ELR (cell line): Measurements from ENCODE around the gene C2CD4D.

Experiments
- DNase-seq: peaks from one replicate; pipeline ENCODE4 v3.0.0-alpha.2; 2015; ENCODE audit warnings: low read depth

The C2CD4D gene

GRCh38 chr1:151814971-151815545 is 24.6 kb downstream of the C2CD4D start:
- no peak for DNase-seq

- DNase-seq: no peak
These were observed 25.2 kb downstream of the C2CD4D start for GRCh38 chr1:151814426-151814825.

GRCh38 chr1:151813271-151813977 is 26.2 kb downstream of the C2CD4D start:
- DNase-seq: no peak

DNA sequence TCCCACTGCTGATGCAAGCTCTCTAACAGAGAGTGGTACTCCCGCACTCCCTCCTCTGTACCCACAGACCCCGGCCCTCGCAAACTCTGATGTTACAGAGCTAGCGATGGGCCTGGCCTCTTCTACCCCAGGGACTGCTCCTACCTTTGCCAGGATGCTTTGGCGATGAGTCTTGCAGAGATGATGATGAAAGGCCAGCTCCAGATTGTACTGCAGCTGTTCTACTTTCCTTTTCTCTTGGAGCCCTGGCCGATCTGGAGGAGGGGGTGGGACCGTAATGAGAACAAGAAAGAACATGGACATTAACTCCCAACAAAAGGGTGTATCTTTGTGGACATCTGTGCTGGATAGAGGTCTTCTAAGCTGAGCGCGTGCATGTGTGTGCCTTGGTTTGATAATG is 28.4 kb downstream of the C2CD4D start:
- DNase-seq: no peak

DNA sequence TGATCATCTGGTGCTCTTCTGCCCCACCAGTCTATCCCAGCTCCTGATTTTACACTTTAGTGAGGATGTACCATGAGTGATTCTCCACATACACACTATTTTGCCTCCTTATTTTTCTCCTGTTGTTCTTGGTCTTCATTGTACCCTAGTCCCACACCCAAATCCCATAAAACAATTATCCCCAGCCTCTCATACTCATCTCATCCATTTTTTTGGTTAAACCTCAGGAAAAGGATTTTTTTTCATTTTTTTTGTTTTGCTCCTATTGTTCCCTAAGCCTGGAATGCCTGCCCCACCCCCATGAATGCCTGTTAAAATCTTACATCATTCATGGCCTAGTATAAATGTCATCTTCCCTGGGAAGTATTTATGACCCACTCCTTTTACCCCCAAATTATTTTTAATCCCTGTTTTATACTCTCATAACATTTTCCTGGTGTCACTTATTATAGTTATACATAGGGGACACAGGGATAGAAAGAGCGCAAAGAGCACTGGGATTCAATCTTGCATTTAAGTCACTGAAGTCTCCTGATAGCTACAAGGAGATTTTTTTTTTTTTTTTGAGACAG is 29.5 kb downstream of the C2CD4D start:
- DNase-seq: no peak

DNA sequence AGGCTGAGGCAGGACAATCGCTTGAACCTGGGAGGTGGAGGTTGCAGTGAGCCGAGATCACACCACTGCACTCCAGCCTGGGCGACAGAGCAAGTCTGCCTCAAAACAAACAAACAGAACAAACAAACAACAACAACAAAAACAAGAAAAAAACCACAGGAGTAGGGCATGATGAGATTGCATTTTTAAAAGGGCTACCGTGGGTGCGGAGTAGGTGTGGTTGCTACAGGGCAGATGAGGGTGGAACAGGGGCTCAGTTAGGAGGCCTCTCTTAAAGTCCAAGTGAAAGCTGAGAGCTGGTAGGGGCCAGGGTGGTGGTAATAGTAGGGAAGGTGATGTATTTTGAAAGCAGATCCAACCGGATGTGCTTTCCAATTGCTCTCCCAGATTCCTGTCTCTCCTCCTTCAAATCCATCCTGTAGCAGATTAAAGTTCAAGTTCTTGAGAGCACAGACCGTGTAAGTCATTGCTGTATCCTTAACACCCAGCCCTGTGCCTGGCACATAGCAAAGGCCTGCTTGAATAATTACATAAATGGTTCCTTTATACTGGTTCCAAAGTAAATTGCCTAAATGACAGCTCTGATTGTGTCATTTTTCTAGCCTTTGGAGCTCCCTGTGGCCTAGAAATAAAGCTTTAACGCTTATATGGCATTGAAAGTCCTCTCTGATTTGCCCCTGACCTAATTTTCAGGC is 30.2 kb downstream of the C2CD4D start:
- no peak for DNase-seq

DNA sequence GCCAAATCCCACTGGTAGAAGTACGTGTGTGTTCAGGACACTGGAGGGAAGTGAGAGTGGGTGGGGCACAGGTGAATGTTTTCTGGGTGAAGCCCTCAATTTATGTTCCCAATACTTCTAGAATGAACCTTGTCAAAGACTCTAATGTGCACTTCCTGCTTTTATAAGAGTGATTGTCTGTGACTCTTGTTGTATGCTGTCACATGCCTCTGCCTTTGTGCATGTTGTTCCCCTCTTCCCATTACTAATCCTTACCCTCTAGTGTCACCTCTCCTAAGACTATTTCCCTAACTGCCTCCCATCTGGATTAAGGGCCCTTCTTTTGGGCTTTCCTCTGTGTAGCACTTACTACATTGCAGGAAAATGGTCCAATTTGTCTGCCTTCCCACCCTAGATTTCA is 31.9 kb downstream of the C2CD4D start:
- no peak for DNase-seq

DNA sequence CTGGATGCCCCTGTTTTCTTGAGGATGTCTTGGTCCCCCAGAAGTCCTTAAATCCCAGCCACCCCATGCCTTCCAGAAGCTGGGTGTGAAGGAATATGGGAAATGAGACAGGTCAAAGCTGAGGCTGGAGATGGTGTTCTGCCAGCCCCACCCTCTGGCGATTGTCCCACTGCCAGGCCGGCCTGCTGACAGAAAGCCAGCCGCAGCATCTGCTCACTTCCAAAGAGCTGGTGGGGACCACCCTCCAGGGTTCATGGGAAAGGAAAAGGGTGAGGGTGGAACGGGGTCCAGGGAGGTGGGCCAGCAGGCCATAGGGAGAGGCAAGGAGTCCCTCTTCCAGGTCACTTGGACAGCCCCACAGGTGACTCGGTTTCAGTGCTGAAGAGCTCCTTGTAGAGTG is 32.5 kb downstream of the C2CD4D start:
- DNase-seq: no peak

- no peak for DNase-seq
These were observed 33.5 kb downstream of the C2CD4D start for GRCh38 chr1:151806170-151806569.

DNA sequence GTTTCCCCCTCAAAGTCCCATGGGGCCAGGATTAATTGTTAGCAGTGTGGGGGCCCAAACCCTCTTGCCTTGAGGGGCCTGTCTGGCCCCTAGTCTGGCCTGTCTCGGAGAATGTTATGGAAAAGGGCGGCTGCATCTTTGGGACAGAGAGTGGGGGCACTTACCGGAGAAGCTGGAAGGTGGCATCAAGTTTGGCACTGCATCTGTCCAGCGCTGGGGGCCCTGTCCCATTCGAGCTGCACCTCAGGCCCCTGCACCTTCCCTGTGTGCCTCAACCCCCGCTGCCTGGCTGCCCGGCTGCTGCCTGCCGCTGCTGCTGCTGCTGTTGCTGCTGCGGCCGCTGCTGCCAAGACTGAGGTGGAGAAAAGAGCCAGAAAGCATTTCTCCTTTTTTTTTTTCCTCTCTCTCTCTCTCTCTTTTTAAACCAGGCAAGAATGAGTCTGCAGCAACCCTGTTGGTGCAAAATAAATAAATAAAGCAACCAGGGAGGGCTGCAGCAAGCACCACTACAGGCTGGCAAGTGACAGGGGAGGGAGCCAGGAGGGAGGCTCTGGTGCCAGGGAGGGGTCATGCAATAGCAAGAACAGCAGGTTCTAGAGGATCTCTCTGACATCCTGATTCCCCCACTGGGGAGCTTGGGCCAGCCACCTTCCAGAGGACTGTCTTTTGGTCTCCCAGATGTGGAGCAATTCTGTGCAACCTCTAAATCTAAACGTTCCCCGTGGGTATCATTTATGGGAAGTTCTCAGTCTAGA is 34.4 kb downstream of the C2CD4D start, which contains the start of gene LINGO4:
Gene LINGO4 (minus strand): TSS at position 354 of the 755 bp plus-strand sequence. CDS start 2,715 bp downstream, outside the sequence.
- DNase-seq: no peak

- no peak for DNase-seq
These were observed 35.7 kb downstream of the C2CD4D start for GRCh38 chr1:151803915-151804314.

DNA sequence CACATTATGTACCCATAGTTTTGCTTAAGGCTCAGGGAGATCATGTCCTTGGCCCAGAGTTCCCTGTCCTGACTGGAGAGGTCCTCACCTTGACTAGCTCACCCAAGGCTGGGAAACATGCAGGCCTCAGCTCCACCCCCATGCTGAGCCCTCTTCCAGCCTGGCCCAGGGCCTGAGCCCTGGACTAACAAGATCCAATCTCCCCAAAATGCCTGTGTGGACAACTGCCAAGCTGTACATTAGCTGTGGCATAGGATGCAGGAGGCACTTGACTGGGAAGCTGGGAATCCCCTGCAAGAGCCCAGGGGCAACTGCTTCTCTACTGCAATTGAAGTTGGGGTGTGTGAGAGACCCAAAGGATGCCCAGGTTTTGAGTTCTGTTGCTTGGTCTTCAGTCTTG is 36.5 kb downstream of the C2CD4D start:
- no peak for DNase-seq

DNA sequence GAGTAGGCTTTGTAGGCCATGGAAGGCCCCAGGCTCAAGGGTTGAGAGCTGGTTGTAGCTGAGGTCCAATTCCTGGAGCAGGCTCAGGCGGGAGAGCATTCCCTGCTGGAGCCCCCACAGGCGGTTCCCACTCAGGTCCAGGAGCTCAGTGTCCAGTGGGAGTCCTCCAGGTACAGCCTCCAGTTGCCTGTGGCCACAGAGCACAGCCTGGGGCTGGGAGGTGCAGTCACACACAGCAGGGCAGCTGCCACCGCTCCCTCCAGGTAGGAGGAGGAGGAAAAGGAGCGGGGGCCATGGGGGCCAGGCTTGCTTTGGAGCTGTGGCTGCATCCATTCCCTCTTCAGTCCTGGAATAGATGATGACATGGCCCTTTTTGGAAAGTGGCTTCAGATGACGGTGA is 37.2 kb downstream of the C2CD4D start:
- DNase-seq: no peak

DNA sequence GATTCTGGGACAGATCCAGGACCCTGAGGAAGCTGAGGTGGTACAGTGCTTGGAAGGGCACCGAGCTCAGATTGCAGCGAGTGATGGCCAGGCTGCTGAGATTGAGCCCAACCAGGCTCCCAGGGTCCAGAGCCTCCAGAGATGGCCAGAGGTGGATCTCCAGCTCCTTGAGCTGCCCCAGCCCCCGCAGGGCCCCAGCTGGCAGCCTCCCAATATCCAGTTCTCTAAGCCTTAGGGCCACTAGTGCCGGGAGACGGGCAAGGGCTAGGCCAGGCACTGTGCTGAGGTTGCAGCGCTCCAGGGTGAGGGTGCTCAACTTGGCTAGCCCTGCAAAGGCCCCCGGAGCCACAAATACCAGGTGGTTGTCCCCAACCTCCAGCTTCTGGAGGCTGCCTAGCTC is 37.8 kb downstream of the C2CD4D start:
- DNase-seq: no peak

GRCh38 chr1:151801310-151801820 is 38.3 kb downstream of the C2CD4D start:
- DNase-seq: no peak

DNA sequence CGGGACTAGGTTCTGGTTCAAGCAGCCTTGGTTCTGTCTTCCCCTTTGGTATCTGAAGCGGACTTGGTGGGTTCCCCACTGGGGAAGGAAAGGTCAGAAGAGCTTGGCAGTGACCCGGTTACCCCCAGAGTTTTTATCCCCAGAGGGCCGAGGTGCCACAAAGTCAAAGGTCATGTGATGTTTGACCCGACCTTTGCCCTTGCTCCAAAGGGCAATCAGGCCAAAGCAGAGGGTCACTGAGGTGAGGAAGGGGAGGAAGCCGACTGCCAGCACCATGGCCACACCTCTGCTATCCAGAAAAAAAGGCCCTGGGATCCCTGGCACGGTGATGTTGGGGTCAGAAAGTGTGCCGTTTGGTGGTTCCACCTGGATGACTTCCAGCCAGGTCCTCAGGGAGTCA is 38.8 kb downstream of the C2CD4D start:
- no peak for DNase-seq

DNA sequence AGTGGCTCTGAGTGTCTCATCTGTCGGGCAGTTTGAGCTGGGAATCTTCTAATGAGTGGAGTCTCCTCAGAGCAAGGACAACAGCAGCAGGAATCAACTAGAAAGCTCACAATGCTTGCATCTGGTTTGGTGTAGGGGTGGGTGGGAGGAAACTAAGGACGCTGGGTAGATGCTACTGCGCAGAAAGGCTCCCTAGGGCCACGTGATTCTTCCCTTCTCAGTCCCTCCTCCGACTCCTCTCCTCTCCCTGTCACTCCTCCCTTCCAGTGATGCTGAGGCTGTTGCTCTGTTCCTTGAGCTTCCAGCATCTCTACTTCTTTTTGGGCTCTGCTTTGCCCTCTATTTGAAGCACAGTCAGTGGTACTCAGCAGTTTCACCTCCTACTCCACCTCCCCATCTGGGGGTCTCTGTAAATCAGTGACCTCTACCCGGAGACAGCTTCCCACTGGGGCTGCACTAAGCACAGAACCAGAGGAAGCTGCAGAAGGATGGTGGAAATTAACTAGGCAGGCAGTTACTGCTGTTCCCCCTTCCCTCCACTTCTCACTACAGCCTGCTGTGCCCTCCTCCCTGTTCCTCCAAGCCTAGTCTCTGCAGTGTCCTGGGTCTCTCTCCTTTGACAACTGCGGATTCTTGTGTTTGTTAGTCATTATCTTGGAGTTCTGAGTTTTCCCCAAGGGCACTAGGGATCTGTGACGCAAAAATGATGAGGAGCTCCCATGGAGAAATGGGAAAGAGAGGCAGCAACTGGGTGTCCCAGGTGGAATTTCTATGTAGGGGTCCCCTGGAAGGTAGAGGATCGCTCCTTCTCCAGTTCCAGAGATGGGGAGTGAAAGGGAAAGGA is 40.2 kb downstream of the C2CD4D start:
- peak; percentile 56 for DNase-seq

DNA sequence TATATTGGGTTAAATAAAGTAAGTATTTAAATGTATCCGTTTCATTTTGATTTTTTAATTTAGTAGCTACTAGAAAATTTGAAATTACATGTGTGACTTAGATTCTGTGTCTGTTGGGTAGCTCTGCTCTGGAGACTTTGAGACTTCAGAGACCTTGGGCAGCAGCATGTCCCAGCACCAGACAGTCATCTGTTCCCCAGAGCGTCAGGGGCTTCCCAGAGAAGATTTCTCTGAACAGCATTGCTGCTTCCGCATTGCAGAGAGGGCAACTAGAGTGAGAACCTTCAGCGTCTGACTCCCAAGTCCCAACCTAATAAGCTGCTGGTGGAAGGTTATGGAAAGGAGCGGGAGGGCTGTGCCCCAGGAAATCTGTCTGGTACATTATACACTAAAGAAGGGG is 41.0 kb downstream of the C2CD4D start:
- no peak for DNase-seq

GRCh38 chr1:151790940-151791651 is 48.5 kb downstream of the C2CD4D start:
- peak; percentile 58 for DNase-seq
